Measurements from ENCODE around the gene GIMAP8. TPM values are rescaled to one million over a fixed set of nuclear protein-coding genes. Genes with fewer than 3 reads are reported as not detected.

GIMAP8 gene
- total and polyA plus RNA-seq, 7 experiments from 2014 or later = 13.8 to 69.7 (median 52.5) TPM

- Mint-ChIP-seq H3K27me3 (peaks cover 0 to 6% (median 0%) of the 10 kb centered on the region in 5 donors), H3K27ac (no peak overlapping the region), H3K9me3 (no peaks in the 10 kb centered on the region), H3K4me1 (peaks cover 5 to 17% (median 8%) of the 10 kb centered on the region in 7 donors), H3K36me3 (peaks cover 0 to 3% (median 0%) of the 10 kb centered on the region in 5 donors), H3K4me3 (no peak overlapping the region)
- Histone ChIP-seq H3K9me3 (ENCODE audit: control insufficient read depth in 2 of 3, low read length in 3 of 3) (no peaks in the 10 kb centered on the region), H3K4me1 (ENCODE audit: control insufficient read depth in 2 of 2, insufficient read depth in 2 of 2, low read length in 2 of 2) (peaks cover 3 to 4% of the 10 kb centered on the region in 2 donors), H3K27me3 (ENCODE audit: control insufficient read depth in 2 of 2, insufficient read depth in 2 of 2, low read length in 2 of 2) (no peaks in the 10 kb centered on the region), H3K36me3 (ENCODE audit: control insufficient read depth in 2 of 3, insufficient read depth in 3 of 3, low read length in 3 of 3) (no peaks in the 10 kb centered on the region), H3K27ac (ENCODE audit: low read depth, low read length) (no peak overlapping the region), H3K4me3 (ENCODE audit: low read length) (no peak overlapping the region)
- DNase-seq = no peak
- CTCF ChIA-PET = interaction anchor here (0.7 to 1.3 kb wide), 7 partner anchors 10 to 76 kb away, joined by 3 to 6 read pairs (median 3); no protein-coding TSS in a partner anchor
- POLR2A ChIA-PET = interaction anchor here (0.8 to 1.8 kb wide), 3 partner anchors 15 to 25 kb away, joined by 4 to 6 read pairs (median 4); no protein-coding TSS in a partner anchor
- ATAC-seq = no peak
- intact Hi-C loops (cut with micrococcal nuclease) = loop anchor here (1.0 to 5.0 kb wide), 6 partner anchors 17 to 455 kb away; partner anchors contain the start of gene ZNF775 (in 1 of the 2)
Measured at GRCh38 chr7:150421831-150422230, 28.6 kb upstream of the GIMAP8 start.

GRCh38 chr7:150425670-150426069, 24.8 kb upstream of the GIMAP8 start:
- CTCF ChIA-PET = no interaction called here
- no peaks in the 10 kb centered on the region for H3K9me3 Mint-ChIP-seq
- H3K36me3 Mint-ChIP-seq = peaks cover 0 to 3% (median 0%) of the 10 kb centered on the region in 5 donors
- H3K27ac Mint-ChIP-seq = no peak overlapping the region
- no peaks in the 10 kb centered on the region for H3K36me3 ChIP-seq (ENCODE audit: control insufficient read depth in 2 of 3, insufficient read depth in 3 of 3, low read length in 3 of 3)
- intact Hi-C loops (cut with micrococcal nuclease) = no loop called here
- no peak overlapping the region for H3K4me3 ChIP-seq (ENCODE audit: low read length)
- DNase-seq (peak in 1 of 9 donors; percentile 3), ATAC-seq (no peak)
- H3K27me3 ChIP-seq (ENCODE audit: control insufficient read depth in 2 of 2, insufficient read depth in 2 of 2, low read length in 2 of 2) = no peaks in the 10 kb centered on the region
- H3K4me1 ChIP-seq (ENCODE audit: control insufficient read depth in 2 of 2, insufficient read depth in 2 of 2, low read length in 2 of 2) = peaks cover 3% of the 10 kb centered on the region in 2 donors
- H3K27me3 Mint-ChIP-seq = peaks cover 0 to 6% (median 0%) of the 10 kb centered on the region in 5 donors
- POLR2A ChIA-PET = no interaction called here
- H3K9me3 ChIP-seq (ENCODE audit: control insufficient read depth in 2 of 3, low read length in 3 of 3) = no peaks in the 10 kb centered on the region
- no peak overlapping the region for H3K4me3 Mint-ChIP-seq
- H3K4me1 Mint-ChIP-seq = peaks cover 7 to 13% (median 10%) of the 10 kb centered on the region in 7 donors
- no peak overlapping the region for H3K27ac ChIP-seq (ENCODE audit: low read depth, low read length)

- CTCF ChIA-PET = interaction anchor here (1.0 kb wide), 1 partner anchor 328 kb away, joined by 3 read pairs; no protein-coding TSS in a partner anchor
Measured at GRCh38 chr7:150428671-150429451, 21.6 kb upstream of the GIMAP8 start.

GRCh38 chr7:150429699-150430098, 20.7 kb upstream of the GIMAP8 start:
- H3K9me3 Mint-ChIP-seq = no peaks in the 10 kb centered on the region
- peaks cover 0 to 4% (median 0%) of the 10 kb centered on the region in 5 donors for H3K36me3 Mint-ChIP-seq

More at GRCh38 chr7:150428671-150429451, 21.6 kb upstream of the GIMAP8 start:
- H3K4me3 ChIP-seq (ENCODE audit: low read length) = no peak overlapping the region
- Mint-ChIP-seq H3K4me1 (peaks cover 0 to 24% (median 10%) of the 10 kb centered on the region in 7 donors), H3K9me3 (no peaks in the 10 kb centered on the region), H3K27ac (peak overlapping the region in 1 of 9 donors; percentile 3), H3K4me3 (no peak overlapping the region), H3K36me3 (peaks cover 0 to 4% (median 0%) of the 10 kb centered on the region in 5 donors), H3K27me3 (peaks cover 0 to 4% (median 0%) of the 10 kb centered on the region in 5 donors)
- H3K27ac ChIP-seq (ENCODE audit: low read depth, low read length) = no peak overlapping the region
- H3K36me3 ChIP-seq (ENCODE audit: control insufficient read depth in 2 of 3, insufficient read depth in 3 of 3, low read length in 3 of 3) = no peaks in the 10 kb centered on the region
- DNase-seq = no peak
- H3K9me3 ChIP-seq (ENCODE audit: control insufficient read depth in 2 of 3, low read length in 3 of 3) = no peaks in the 10 kb centered on the region
- no peaks in the 10 kb centered on the region for H3K27me3 ChIP-seq (ENCODE audit: control insufficient read depth in 2 of 2, insufficient read depth in 2 of 2, low read length in 2 of 2)
- POLR2A ChIA-PET = no interaction called here
- H3K4me1 ChIP-seq (ENCODE audit: control insufficient read depth in 2 of 2, insufficient read depth in 2 of 2, low read length in 2 of 2) = no peaks in the 10 kb centered on the region
- intact Hi-C loops (cut with micrococcal nuclease) = no loop called here
- ATAC-seq = peak; percentile 50

GRCh38 chr7:150430465-150431085, 19.9 kb upstream of the GIMAP8 start:
- Mint-ChIP-seq H3K9me3 (no peaks in the 10 kb centered on the region), H3K27ac (no peak overlapping the region), H3K4me3 (no peak overlapping the region), H3K36me3 (peaks cover 0 to 4% (median 0%) of the 10 kb centered on the region in 5 donors), H3K4me1 (peaks cover 0 to 36% (median 13%) of the 10 kb centered on the region in 7 donors), H3K27me3 (peaks cover 0 to 4% (median 0%) of the 10 kb centered on the region in 5 donors)
- no peak for ATAC-seq
- H3K27ac ChIP-seq (ENCODE audit: low read depth, low read length) = no peak overlapping the region
- ChIA-PET CTCF (interaction anchor here (0.6 kb wide), 1 partner anchor 243 kb away, joined by 6 read pairs; no protein-coding TSS in a partner anchor), POLR2A (no interaction called here)
- H3K9me3 ChIP-seq (ENCODE audit: control insufficient read depth in 2 of 3, low read length in 3 of 3) = no peaks in the 10 kb centered on the region
- no peaks in the 10 kb centered on the region for H3K36me3 ChIP-seq (ENCODE audit: control insufficient read depth in 2 of 3, insufficient read depth in 3 of 3, low read length in 3 of 3)
- intact Hi-C loops (cut with micrococcal nuclease) = no loop called here
- no peaks in the 10 kb centered on the region for H3K4me1 ChIP-seq (ENCODE audit: control insufficient read depth in 2 of 2, insufficient read depth in 2 of 2, low read length in 2 of 2)
- H3K27me3 ChIP-seq (ENCODE audit: control insufficient read depth in 2 of 2, insufficient read depth in 2 of 2, low read length in 2 of 2) = no peaks in the 10 kb centered on the region
- no peak for DNase-seq
- no peak overlapping the region for H3K4me3 ChIP-seq (ENCODE audit: low read length)

More at GRCh38 chr7:150429699-150430098, 20.7 kb upstream of the GIMAP8 start:
- H3K4me1 ChIP-seq (ENCODE audit: control insufficient read depth in 2 of 2, insufficient read depth in 2 of 2, low read length in 2 of 2) = no peaks in the 10 kb centered on the region
- DNase-seq (peak in 1 of 9 donors; percentile 8), ATAC-seq (no peak)
- H3K27ac ChIP-seq (ENCODE audit: low read depth, low read length) = no peak overlapping the region
- CTCF ChIA-PET = no interaction called here
- POLR2A ChIA-PET = no interaction called here
- Mint-ChIP-seq H3K4me3 (no peak overlapping the region), H3K4me1 (peaks cover 0 to 29% (median 13%) of the 10 kb centered on the region in 7 donors), H3K27me3 (peaks cover 0 to 4% (median 0%) of the 10 kb centered on the region in 5 donors), H3K27ac (no peak overlapping the region)
- no peak overlapping the region for H3K4me3 ChIP-seq (ENCODE audit: low read length)
- intact Hi-C loops (cut with micrococcal nuclease) = no loop called here
- no peaks in the 10 kb centered on the region for H3K27me3 ChIP-seq (ENCODE audit: control insufficient read depth in 2 of 2, insufficient read depth in 2 of 2, low read length in 2 of 2)
- H3K36me3 ChIP-seq (ENCODE audit: control insufficient read depth in 2 of 3, insufficient read depth in 3 of 3, low read length in 3 of 3) = no peaks in the 10 kb centered on the region
- H3K9me3 ChIP-seq (ENCODE audit: control insufficient read depth in 2 of 3, low read length in 3 of 3) = no peaks in the 10 kb centered on the region

- H3K4me1 ChIP-seq (ENCODE audit: control insufficient read depth in 2 of 2, insufficient read depth in 2 of 2, low read length in 2 of 2) = no peaks in the 10 kb centered on the region
Measured at GRCh38 chr7:150431839-150432658, 18.4 kb upstream of the GIMAP8 start.

More at GRCh38 chr7:150431839-150432658, 18.4 kb upstream of the GIMAP8 start:
- Histone ChIP-seq H3K4me3 (ENCODE audit: low read length) (no peak overlapping the region), H3K36me3 (ENCODE audit: control insufficient read depth in 2 of 3, insufficient read depth in 3 of 3, low read length in 3 of 3) (no peaks in the 10 kb centered on the region), H3K27me3 (ENCODE audit: control insufficient read depth in 2 of 2, insufficient read depth in 2 of 2, low read length in 2 of 2) (no peaks in the 10 kb centered on the region), H3K27ac (ENCODE audit: low read depth, low read length) (no peak overlapping the region), H3K9me3 (ENCODE audit: control insufficient read depth in 2 of 3, low read length in 3 of 3) (no peaks in the 10 kb centered on the region)
- intact Hi-C loops (cut with micrococcal nuclease) = no loop called here
- DNase-seq = no peak
- Mint-ChIP-seq H3K4me3 (no peak overlapping the region), H3K27me3 (peaks cover 0 to 4% (median 0%) of the 10 kb centered on the region in 5 donors), H3K9me3 (no peaks in the 10 kb centered on the region), H3K27ac (peak overlapping the region in 1 of 9 donors; percentile 10), H3K4me1 (peaks cover 0 to 44% (median 13%) of the 10 kb centered on the region in 7 donors), H3K36me3 (peaks cover 0 to 7% (median 0%) of the 10 kb centered on the region in 5 donors)
- no peak for ATAC-seq
- CTCF ChIA-PET = interaction anchor here (0.7 to 0.9 kb wide), 2 partner anchors 76 to 347 kb away, joined by 3 to 5 read pairs; no protein-coding TSS in a partner anchor
- POLR2A ChIA-PET = no interaction called here

Data from naive thymus-derived CD4-positive, alpha-beta T cell (primary cell).